Measurements from ENCODE around the gene CFAP251. TPM values are rescaled to one million over a fixed set of nuclear protein-coding genes. Genes with fewer than 3 reads are reported as not detected.

The CFAP251 gene
- total and polyA plus RNA-seq, 8 donors, result 0.29 to 2.8 (median 1.2) TPM; not detected in 2

DNA sequence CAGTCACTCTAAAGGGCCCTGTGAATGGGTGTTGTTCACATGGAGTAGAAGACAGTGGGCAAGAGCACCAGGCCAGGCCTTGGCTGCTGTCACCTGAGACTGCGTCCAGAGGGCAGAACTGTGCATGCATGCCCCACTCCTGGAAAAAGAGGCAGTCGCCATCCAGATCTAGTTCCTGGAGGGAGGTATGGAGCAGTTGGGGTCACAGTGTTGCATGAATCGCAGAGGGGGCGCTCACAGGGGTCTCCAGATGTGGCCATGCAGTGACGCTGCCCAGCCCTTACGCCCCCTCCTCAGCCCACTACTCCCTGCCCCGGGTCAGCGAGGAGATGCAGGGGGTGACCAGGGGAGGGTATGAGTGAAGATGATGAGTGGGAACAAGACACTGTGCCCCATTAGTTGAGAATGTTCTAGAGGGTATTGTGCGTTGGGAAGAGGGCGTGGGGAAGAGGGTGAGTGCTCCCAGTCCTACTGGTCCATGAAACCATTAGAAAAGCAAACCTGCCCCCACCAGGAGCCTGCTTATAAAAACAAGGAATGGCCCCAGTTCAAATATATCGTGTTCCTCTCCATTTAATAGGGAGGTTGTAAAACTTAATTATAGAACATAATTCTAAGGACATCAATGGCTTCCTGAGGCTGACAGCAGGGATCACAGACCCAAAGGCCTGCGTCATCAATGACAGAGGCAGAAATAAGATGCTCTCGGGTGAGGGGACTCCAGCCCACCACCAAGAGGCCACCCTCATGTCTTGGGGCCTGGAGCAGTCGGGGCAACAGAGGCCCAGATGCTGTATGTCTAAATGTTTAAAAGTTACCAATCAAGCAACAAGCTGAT is 71.1 kb downstream of the CFAP251 start:
- Histone ChIP-seq H3K4me1 (no peaks in the 10 kb centered on the region), H3K4me3 (no peak overlapping the region), H3K9me3 (no peaks in the 10 kb centered on the region), H3K27me3 (no peaks in the 10 kb centered on the region), H3K27ac (no peak overlapping the region), H3K36me3 (no peaks in the 10 kb centered on the region)
- intact Hi-C loops (cut with DNase I; ENCODE audit: low total_unique reads), result no loop called here
- no peak for DNase-seq
- TF ChIP-seq, protein P1, sequence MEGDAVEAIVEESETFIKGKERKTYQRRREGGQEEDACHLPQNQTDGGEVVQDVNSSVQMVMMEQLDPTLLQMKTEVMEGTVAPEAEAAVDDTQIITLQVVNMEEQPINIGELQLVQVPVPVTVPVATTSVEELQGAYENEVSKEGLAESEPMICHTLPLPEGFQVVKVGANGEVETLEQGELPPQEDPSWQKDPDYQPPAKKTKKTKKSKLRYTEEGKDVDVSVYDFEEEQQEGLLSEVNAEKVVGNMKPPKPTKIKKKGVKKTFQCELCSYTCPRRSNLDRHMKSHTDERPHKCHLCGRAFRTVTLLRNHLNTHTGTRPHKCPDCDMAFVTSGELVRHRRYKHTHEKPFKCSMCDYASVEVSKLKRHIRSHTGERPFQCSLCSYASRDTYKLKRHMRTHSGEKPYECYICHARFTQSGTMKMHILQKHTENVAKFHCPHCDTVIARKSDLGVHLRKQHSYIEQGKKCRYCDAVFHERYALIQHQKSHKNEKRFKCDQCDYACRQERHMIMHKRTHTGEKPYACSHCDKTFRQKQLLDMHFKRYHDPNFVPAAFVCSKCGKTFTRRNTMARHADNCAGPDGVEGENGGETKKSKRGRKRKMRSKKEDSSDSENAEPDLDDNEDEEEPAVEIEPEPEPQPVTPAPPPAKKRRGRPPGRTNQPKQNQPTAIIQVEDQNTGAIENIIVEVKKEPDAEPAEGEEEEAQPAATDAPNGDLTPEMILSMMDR (IDR thresholded peaks at IDR 0.05), result no peak
- no peak for TF ChIP-seq POLR2AphosphoS5 (IDR thresholded peaks at IDR 0.05)
- TF ChIP-seq POLR2A (IDR thresholded peaks at IDR 0.05), result no peak
- no peak for TF ChIP-seq EP300 (IDR thresholded peaks at IDR 0.05)
- WGBS, 5 donors, result 87 to 95% (median 91%) methylated on average over 10 to 14 of the region's 14 CpGs

DNA sequence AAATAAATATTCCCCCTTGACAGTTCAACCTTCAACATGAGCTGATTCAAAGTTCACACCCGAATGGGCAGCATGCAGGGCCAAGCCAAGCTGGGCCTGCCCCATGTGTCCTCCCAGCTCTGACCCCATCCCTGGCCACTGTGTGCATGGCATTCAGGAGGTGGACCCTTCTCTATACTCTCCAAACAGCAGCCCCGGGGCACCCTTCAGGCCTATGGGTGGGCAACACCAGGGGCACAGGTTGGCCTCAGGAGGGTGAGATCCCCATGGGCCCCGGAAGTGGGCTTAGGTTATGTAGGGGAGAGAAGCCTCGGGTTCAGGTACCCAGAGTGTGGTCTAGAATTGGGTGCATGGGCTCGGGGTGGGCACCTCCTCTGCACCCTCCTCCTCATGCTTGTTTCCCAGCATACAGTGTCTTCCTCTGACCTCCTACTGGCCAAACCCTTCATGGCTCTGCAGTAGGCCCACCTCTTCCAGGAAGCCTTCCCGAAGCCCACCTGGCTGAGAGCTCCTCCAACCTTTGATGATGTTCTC is 71.8 kb downstream of the CFAP251 start:
- Histone ChIP-seq H3K4me1 (no peaks in the 10 kb centered on the region), H3K4me3 (no peak overlapping the region), H3K9me3 (no peaks in the 10 kb centered on the region), H3K27me3 (no peaks in the 10 kb centered on the region), H3K27ac (no peak overlapping the region), H3K36me3 (no peaks in the 10 kb centered on the region)
- 85 to 97% (median 93%) methylated on average over 5 to 6 of the region's 6 CpGs for WGBS, 5 donors
- intact Hi-C loops (cut with DNase I; ENCODE audit: low total_unique reads), result no loop called here
- no peak for DNase-seq
- TF ChIP-seq, protein P1 (IDR thresholded peaks at IDR 0.05), result no peak
- TF ChIP-seq POLR2A (IDR thresholded peaks at IDR 0.05) (no peak), POLR2AphosphoS5 (IDR thresholded peaks at IDR 0.05) (no peak), EP300 (IDR thresholded peaks at IDR 0.05) (no peak)

DNA sequence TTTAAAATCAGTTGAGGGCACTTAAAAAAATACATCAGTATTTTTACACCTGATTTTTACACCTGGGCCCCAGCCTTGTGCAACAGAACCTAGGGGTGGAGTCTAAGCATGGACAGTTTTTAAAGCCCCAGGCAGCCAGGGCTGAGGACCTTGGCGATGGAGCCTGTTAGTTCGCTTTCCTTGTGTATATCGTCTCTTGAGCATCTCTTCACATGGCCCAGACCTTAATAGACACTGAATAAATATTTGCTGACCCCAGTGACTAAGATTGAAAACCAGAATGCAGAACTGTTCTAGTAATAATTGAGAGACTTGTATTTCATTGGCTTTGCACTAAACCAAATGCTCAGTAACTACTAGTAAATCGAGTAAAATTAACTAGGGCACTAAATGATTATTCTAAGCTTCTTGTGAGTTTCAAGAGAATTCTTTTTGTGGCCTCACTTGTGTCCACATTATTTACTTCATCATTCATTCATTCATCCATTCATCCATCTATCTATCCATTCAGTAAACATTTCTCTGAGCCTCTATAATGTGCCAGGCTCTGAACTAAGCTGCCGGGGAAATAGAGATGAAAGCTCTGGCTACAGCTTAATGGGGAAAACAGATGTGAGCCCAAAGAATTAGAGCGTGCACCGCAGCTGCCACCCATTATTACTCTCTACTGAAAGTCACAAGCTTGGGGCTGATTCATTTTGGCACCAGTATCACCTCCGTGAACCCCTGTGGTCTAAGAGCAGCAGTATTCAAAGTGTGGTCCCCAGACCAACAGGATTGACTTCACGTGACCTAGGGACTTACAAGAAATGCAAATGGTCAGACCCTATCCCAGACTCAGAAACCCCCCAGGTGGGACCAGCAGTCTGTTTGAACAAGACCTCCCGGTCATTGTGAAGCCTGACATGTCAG is 72.6 kb downstream of the CFAP251 start:
- no peak overlapping the region for H3K27ac ChIP-seq
- intact Hi-C loops (cut with DNase I; ENCODE audit: low total_unique reads), result no loop called here
- 62 to 65% (median 64%) methylated on average over 10 of the region's 10 CpGs for WGBS, 5 donors
- no peak for TF ChIP-seq EP300 (IDR thresholded peaks at IDR 0.05)
- TF ChIP-seq POLR2AphosphoS5 (IDR thresholded peaks at IDR 0.05), result no peak
- TF ChIP-seq, protein P1 (IDR thresholded peaks at IDR 0.05), result no peak
- no peak for TF ChIP-seq POLR2A (IDR thresholded peaks at IDR 0.05)
- no peak overlapping the region for H3K4me3 ChIP-seq
- no peaks in the 10 kb centered on the region for H3K36me3 ChIP-seq
- no peak for DNase-seq
- H3K9me3 ChIP-seq, result no peaks in the 10 kb centered on the region
- no peaks in the 10 kb centered on the region for H3K27me3 ChIP-seq
- peaks cover 0 to 3% (median 0%) of the 10 kb centered on the region in 4 donors for H3K4me1 ChIP-seq

All from stomach (tissue), 9 donors.